ENCODE data around the gene SPRR2A.
"Not testable (repeated sequence)": the region's sequence is repeated elsewhere in the genome, so short reads cannot be mapped to it uniquely, and the experiment has no call there.

Gene SPRR2A

DNA sequence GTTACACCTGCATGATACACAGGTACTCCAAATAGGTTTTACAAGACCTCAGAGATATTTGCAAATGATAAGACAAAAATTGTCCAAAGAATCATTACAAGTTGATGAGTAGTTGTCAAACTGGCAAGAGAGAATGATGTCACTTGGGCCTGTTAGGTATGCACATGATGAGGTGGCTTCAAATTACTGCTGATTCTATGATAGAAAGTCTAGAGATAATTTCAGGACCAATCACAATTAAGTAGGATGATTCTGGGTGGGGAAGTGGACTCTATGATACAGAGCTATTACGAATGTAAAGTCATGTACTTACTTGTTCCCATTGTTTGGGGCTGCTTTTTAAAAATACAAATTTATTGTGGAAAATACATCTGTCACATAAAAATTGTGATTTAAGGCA lies 31.5 kb downstream of the SPRR2A start:
- DNase-seq (ENCODE audit: low read depth in 2 of 2): no peak

DNA sequence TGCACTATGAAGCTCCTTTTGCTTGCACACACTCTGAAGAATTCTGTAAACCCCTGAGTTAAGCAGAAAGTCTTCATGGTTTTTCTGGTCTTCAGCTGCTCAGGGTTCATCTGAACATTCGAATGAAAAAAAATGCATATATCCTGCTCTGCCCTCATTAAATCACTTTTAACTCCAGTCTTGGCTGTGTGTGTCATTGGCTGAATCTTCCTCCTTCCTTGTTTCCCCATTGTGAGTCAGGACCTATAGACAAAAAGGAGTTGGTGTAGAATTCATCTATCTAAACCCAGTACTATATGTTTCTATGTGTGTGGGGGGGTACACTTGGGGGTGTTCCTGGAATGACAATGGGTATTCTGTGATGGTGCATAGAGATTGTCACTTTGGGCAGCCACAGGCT lies 32.9 kb downstream of the SPRR2A start:
- no peak for DNase-seq (ENCODE audit: low read depth in 2 of 2)

DNA sequence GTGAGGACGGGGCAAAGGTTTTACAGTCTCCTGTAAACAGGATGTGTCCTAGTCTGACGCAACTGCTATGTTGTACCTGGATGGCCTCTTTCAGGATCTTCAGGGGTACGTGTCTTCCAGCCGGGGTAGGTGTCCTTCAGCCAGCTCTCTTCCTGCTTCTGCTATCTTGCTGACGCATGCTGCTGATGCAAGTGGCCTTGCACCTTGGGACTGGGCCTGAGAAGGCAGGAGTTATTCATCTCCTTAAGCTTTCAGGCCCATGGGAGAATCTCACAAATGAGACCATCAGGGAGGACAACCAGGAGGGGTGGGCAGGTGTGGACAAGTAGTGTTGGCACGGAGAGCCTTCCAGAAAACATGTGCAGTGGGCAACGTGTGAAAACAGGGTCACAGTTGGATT lies 34.2 kb downstream of the SPRR2A start:
- DNase-seq (ENCODE audit: low read depth in 2 of 2): no peak

DNA sequence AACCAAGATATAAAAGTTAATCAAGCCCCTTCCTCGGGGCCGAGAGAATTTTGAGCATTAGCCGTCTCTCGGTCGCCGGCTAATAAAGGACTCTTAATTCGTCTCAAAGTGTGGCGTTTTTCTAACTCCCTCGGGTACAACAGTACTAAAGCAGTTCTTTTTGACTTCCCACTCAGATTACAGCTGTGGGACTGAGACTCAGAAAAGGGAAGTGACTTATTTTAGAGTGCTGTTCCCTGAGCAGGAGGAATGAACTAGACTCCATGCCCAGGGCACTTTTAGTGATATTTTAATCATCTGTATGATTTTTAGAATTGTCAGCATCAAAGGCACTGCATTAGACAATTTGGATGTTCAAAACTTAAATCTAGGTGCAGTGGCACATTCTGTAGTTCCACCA lies 35.0 kb downstream of the SPRR2A start:
- DNase-seq (ENCODE audit: low read depth in 2 of 2): not testable (repeated sequence)

GRCh38 chr1:153021829-153022228 lies 35.5 kb downstream of the SPRR2A start:
- DNase-seq (ENCODE audit: low read depth in 2 of 2): not testable (repeated sequence)

GRCh38 chr1:153011235-153011758 lies 46.0 kb downstream of the SPRR2A start:
- not testable (repeated sequence) for DNase-seq (ENCODE audit: low read depth in 2 of 2)
